NT2/D1 (cell line): ENCODE results near the gene DUSP22.

Source experiments
- SUZ12 ChIP-seq: IDR thresholded peaks from 2 replicates; pipeline ENCODE4 v1.6.1; 2011; ENCODE audit not compliant: insufficient read length, insufficient read depth; ENCODE audit errors: extremely low read depth
- YY1 ChIP-seq: IDR thresholded peaks from 2 replicates; pipeline ENCODE4 v1.6.1; 2011; ENCODE audit not compliant: insufficient read length, insufficient read depth
- ZNF274 ChIP-seq: IDR thresholded peaks from 2 replicates; pipeline ENCODE4 v1.6.1; 2011; ENCODE audit warnings: mild to moderate bottlenecking, low read depth, low read length

GRCh38 chr6:397056-397455, 104.8 kb downstream of the DUSP22 start:
- TF ChIP-seq YY1 (no peak), SUZ12 (no peak), ZNF274 (no peak)
